Fibroblast of villous mesenchyme (primary cell): ENCODE measurements around the gene MTCL3.
"Not testable (repeated sequence)": the region's sequence is repeated elsewhere in the genome, so short reads cannot be mapped to it uniquely, and the experiment has no call there.

Experiments used
- DNase-seq: peaks from one replicate; pipeline ENCODE4 v3.0.0-alpha.2; 2010; ENCODE audit warnings: low read depth
- H3K4me3 ChIP-seq: 2 replicates; pipeline ENCODE4 v1.5.1; 2011; ENCODE audit warnings: low read depth, mild to moderate bottlenecking, low read length
- TF ChIP-seq, protein P1 (sequence below): IDR thresholded peaks from 2 replicates; pipeline ENCODE4 v1.5.1; 2012; ENCODE audit warnings: low read depth, mild to moderate bottlenecking, low read length; ENCODE audit not compliant: insufficient read depth

Gene MTCL3

DNA sequence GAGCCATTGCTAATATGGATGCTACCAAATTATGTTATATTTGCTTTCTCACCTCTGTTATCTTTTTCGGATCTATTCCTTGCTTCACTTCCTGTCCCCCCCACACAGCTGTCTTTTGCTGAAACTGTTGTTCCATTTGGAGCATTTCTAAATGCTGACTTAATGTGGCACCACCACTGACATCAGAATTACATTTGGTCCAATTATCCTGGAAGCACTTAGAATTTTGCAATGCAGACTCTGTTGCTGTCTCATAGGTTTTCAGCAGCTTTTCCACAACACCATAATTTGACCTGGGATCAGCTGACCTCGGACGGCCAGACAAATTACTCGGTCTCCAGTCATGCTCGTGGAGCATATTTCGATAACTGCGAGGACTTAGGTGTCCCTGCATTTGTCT lies 72.8 kb downstream of the MTCL3 start:
- TF ChIP-seq, protein P1, sequence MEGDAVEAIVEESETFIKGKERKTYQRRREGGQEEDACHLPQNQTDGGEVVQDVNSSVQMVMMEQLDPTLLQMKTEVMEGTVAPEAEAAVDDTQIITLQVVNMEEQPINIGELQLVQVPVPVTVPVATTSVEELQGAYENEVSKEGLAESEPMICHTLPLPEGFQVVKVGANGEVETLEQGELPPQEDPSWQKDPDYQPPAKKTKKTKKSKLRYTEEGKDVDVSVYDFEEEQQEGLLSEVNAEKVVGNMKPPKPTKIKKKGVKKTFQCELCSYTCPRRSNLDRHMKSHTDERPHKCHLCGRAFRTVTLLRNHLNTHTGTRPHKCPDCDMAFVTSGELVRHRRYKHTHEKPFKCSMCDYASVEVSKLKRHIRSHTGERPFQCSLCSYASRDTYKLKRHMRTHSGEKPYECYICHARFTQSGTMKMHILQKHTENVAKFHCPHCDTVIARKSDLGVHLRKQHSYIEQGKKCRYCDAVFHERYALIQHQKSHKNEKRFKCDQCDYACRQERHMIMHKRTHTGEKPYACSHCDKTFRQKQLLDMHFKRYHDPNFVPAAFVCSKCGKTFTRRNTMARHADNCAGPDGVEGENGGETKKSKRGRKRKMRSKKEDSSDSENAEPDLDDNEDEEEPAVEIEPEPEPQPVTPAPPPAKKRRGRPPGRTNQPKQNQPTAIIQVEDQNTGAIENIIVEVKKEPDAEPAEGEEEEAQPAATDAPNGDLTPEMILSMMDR, result no peak
- no peak overlapping the region for H3K4me3 ChIP-seq
- no peak for DNase-seq

DNA sequence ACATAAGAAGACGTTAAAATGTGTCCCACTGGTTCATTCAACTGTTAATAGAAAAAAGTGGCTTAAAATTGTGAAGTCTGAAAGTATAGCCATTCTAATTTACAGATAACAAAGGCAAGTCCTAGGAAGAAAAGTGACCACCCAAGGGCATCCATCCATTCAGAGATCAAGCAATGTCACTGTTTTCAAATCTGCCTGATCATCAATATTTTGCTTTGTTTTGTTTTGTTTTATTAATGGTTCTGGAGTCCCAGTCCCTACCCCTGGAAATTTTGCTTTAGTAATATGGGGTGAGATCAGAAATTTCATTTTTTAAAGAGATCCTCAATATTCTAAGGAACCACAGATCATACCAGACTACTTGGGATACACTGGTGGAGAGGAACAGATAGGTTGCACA lies 77.3 kb downstream of the MTCL3 start:
- TF ChIP-seq, protein P1, result no peak
- no peak overlapping the region for H3K4me3 ChIP-seq
- DNase-seq, result no peak

DNA sequence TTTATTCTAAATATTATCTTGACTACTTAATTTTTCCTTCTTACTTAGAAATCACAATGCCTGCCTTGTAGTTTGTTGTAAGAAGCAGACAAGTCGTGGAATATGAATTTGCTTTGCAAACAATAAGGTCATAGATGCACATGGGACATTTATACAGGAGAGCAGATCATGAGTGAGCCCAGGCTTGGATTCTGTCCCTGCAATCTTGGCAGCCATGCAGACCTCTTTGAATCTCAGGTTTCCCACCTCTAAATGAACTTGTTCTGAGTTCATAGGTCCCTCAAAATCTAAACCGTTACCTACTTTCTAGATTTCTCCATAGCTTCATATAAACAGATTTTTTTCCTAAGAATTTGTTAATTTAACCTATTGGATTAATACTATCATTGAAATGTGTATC lies 79.4 kb downstream of the MTCL3 start:
- TF ChIP-seq, protein P1, result no peak
- DNase-seq, result no peak
- H3K4me3 ChIP-seq, result no peak overlapping the region

DNA sequence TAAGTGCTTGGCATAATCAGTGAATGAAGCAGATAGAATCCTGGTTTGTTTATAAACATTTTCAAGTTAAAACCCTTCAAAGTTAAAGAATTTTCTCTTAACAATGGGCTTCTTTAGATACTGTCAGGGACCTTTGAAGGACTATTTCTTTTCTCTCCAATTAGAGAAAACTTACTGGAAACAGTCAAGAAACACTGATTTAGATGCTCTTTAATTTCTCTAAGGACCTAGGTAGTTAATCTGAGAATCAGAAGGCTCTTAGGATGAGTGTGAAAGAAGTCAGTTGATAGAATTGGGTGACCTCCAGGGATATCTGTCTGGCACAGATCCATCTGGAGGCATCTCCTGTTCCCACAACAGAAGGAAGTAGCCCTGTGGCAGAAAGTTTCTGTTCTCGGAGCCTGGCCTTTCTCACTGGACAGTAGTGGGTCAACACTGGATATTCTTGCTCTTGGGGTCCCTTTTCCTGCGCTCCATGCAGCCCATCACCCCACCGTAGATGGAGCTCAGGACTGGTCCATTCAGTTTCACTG lies 82.5 kb downstream of the MTCL3 start:
- TF ChIP-seq, protein P1, result no peak
- no peak for DNase-seq
- no peak overlapping the region for H3K4me3 ChIP-seq

DNA sequence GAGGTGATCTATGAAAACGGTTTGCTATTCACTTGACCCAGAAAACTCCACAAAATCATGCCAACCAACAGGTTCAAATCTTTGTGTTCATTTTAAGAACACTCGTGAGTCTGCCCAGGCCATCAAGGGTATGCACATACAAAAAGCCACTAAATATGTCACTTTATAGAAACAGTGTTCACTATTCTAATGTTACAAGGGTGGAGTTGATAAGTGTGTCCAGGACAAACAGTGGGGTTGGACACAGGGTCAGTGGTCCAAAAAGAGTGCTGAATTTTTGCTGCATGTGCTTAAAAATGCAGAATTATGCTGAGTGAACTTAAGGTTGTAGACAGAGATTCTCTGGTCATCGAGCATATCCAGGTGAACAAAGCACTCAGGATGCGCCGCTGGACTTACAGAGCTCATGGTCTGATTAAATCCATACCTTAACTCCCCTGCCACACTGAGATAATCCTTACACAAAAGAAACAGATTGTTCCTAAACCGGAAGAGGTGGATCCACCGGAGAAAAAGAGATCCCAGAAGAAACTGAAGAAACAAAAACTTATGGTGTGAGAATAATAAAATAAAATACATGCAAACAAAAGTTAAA lies 83.4 kb downstream of the MTCL3 start:
- DNase-seq, result no peak
- TF ChIP-seq, protein P1, result no peak

DNA sequence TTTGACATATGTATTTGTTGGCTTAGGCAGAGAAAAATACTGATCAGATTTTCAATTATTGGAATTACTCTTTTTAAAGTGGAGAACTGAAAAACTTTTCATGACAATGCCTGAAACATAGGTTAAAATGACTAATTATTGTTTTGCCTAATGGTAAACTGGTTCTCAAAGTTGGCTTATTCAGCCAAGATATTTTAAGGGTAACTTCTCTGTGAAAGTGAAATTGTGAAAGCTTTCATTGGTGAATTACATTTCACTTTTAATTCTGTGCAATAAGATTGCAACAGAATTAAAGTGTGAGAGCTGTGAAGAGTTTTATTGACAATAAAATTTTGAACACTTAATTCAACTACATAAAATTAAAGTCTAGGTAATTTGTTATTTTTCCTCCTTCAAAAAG lies 84.5 kb downstream of the MTCL3 start:
- no peak for DNase-seq
- H3K4me3 ChIP-seq, result no peak overlapping the region
- TF ChIP-seq, protein P1, result no peak

More for the DNA sequence above, 83.4 kb downstream of the MTCL3 start:
- no peak overlapping the region for H3K4me3 ChIP-seq

DNA sequence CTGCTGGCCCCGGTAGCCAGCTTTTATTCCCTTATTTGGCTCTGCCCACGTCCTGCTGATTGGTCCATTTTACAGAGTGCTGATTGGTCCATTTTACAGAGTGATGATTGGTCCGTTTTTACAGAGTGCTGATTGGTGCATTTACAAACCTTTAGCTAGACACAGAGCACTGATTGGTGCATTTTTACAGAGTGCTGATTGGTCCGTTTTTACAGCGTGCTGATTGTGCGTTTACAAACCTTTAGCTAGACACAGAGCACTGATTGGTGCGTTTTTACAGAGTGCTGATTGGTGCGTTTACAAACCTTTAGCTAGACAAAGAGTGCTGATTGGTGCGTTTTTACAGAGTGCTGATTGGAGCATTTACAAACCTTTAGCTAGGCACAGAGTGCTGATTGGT lies 90.6 kb downstream of the MTCL3 start:
- H3K4me3 ChIP-seq, DNase-seq: not testable (repeated sequence)
